Keratinocyte (primary cell): ENCODE measurements around the gene SIPA1L2. TPM values are rescaled to one million over a fixed set of nuclear protein-coding genes. Genes with fewer than 3 reads are reported as not detected.

Source experiments
- DNase-seq: peaks from one replicate; pipeline ENCODE4 v3.0.0-alpha.2; 2011; ENCODE audit warnings: low read depth, missing footprints, low spot score
- FAIRE-seq: peaks from 2 replicates; lab custom pipeline; 2011; peaks lifted over from hg19 to GRCh38; lab: Jason Lieb, UNC
- H2AFZ ChIP-seq: 2 replicates; pipeline ENCODE4 v1.6.0; 2012; ENCODE audit warnings: low read length, control low read depth, inconsistent platforms; ENCODE audit not compliant: control insufficient read depth
- H3K27ac ChIP-seq: 2 replicates; pipeline ENCODE4 v1.5.1; 2011; ENCODE audit warnings: low read length; ENCODE audit not compliant: control insufficient read depth, insufficient read depth
- H3K27me3 ChIP-seq: 3 replicates; pipeline ENCODE4 v1.6.0; 2011; ENCODE audit warnings: low read length; ENCODE audit not compliant: control insufficient read depth, insufficient read depth; ENCODE audit errors: extremely low read depth
- H3K36me3 ChIP-seq, 2 experiments: 2 replicates in 1 of 2; 3 replicates in 1 of 2; pipeline ENCODE4 v1.5.1; 2011; ENCODE audit warnings: low read length in 2 of 2, mild to moderate bottlenecking in 1 of 2; ENCODE audit not compliant: control insufficient read depth in 2 of 2, insufficient read depth in 2 of 2; ENCODE audit errors: extremely low read depth in 1 of 2
- H3K4me1 ChIP-seq: 3 replicates; pipeline ENCODE4 v1.5.1; 2011; ENCODE audit warnings: low read length; ENCODE audit not compliant: control insufficient read depth, insufficient read depth; ENCODE audit errors: extremely low read depth
- H3K4me2 ChIP-seq: 3 replicates; pipeline ENCODE4 v1.6.0; 2011; ENCODE audit warnings: low read depth, low read length; ENCODE audit not compliant: control insufficient read depth, insufficient read depth; ENCODE audit errors: extremely low read depth
- H3K4me3 ChIP-seq, 3 experiments: fragments of 200-600 bp in 1 of 3; sonication (generic) in 1 of 3; 2 replicates in 2 of 3; 3 replicates in 1 of 3; pipeline ENCODE4 v1.5.1; 2011 to 2016; ENCODE audit warnings: low read length in 3 of 3, mild to moderate bottlenecking in 3 of 3, control low read depth in 2 of 3, inconsistent platforms in 1 of 3, low read depth in 1 of 3, mixed read lengths in 1 of 3, mixed run types in 1 of 3, moderate library complexity in 1 of 3; ENCODE audit not compliant: control insufficient read depth in 2 of 3, insufficient read depth in 2 of 3; ENCODE audit errors: extremely low read depth in 1 of 3
- H3K79me2 ChIP-seq: 2 replicates; pipeline ENCODE4 v1.6.0; 2012; ENCODE audit warnings: low read length; ENCODE audit not compliant: control insufficient read depth, insufficient read depth
- H3K9ac ChIP-seq: 3 replicates; pipeline ENCODE4 v1.6.0; 2011; ENCODE audit warnings: low read length; ENCODE audit not compliant: control insufficient read depth, insufficient read depth; ENCODE audit errors: extremely low read depth
- H3K9me1 ChIP-seq: 3 replicates; pipeline ENCODE4 v1.6.0; 2011; ENCODE audit warnings: low read length; ENCODE audit not compliant: control insufficient read depth, insufficient read depth; ENCODE audit errors: extremely low read depth
- H3K9me3 ChIP-seq: 2 replicates; pipeline ENCODE4 v1.5.1; 2012; ENCODE audit warnings: low read depth, low read length; ENCODE audit not compliant: control insufficient read depth
- H4K20me1 ChIP-seq: 3 replicates; pipeline ENCODE4 v1.6.0; 2011; ENCODE audit warnings: low read length; ENCODE audit not compliant: control insufficient read depth, insufficient read depth; ENCODE audit errors: extremely low read depth
- EZH2 ChIP-seq: IDR thresholded peaks from one replicate; pipeline ENCODE4 v1.6.1; 2012; ENCODE audit warnings: inconsistent platforms, mild to moderate bottlenecking, low read length, moderate library complexity
- dilution Hi-C: fragments of 300-500 bp; cut with MboI; formaldehyde crosslinking; loops from one replicate; pipeline ENCODE4 v1.7.0; 2020; ENCODE audit warnings: low sequenced_read_pairs; ENCODE audit not compliant: extremely low pct_ligation_motif_present
- polyA plus RNA-seq, 5 experiments: library from polyadenylated mRNA; depleted of rRNA in 3 of 5; stranded (reverse) in 3 of 5; stranded (forward) in 1 of 5; unstranded in 1 of 5; fragments of >200 nt; gene quantifications; 1 replicate in 1 of 5; 2 replicates in 3 of 5; 3 replicates in 1 of 5; pipeline versions ENCODE4 v1.2.1 to v1.2.3, GENCODE V29; 2011 to 2012; ENCODE audit warnings: missing spikeins in 2 of 5, low read depth in 1 of 5, low replicate concordance in 1 of 5
- TF ChIP-seq, protein P1 (sequence below), 3 experiments: IDR thresholded peaks in 1 of 3; conservative IDR thresholded peaks in 1 of 3; optimal IDR thresholded peaks in 1 of 3; 2 replicates in 2 of 3; 3 replicates in 1 of 3; pipeline versions ENCODE3 to v1.5.1; 2011; ENCODE audit warnings: low read length in 3 of 3, mild to moderate bottlenecking in 3 of 3, moderate library complexity in 2 of 3, control low read depth in 1 of 3, inconsistent platforms in 1 of 3; ENCODE audit not compliant: insufficient read depth in 2 of 3; ENCODE audit errors: extremely low read depth in 1 of 3

Gene SIPA1L2
- polyA plus RNA-seq, 1 donor (not counting 4 experiments of a cell fraction or from before 2014, with no cell fraction given) = 2.1 TPM

DNA sequence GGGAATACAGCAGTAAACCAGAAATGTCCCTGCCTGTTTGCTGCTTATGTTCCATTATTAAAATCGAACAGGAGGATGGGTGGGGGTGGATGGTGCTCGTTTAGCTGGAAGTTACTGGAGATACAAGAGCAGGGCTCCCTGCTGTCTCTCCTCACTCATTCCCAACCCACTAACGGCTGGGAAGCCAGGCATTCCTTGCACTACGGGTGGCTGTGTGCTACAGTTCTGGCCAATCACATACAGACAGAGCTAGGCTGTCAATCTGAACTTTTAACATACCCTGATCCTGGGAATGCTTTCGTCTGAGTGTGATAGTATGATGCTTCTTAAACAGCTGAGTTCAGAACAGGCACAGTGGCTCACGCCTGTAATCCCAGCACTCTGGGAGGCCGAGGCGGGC lies 7.0 kb downstream of the SIPA1L2 start:
- DNase-seq = no peak
- no peaks in the 10 kb centered on the region for H4K20me1 ChIP-seq
- no peak for TF ChIP-seq EZH2
- TF ChIP-seq, protein P1, sequence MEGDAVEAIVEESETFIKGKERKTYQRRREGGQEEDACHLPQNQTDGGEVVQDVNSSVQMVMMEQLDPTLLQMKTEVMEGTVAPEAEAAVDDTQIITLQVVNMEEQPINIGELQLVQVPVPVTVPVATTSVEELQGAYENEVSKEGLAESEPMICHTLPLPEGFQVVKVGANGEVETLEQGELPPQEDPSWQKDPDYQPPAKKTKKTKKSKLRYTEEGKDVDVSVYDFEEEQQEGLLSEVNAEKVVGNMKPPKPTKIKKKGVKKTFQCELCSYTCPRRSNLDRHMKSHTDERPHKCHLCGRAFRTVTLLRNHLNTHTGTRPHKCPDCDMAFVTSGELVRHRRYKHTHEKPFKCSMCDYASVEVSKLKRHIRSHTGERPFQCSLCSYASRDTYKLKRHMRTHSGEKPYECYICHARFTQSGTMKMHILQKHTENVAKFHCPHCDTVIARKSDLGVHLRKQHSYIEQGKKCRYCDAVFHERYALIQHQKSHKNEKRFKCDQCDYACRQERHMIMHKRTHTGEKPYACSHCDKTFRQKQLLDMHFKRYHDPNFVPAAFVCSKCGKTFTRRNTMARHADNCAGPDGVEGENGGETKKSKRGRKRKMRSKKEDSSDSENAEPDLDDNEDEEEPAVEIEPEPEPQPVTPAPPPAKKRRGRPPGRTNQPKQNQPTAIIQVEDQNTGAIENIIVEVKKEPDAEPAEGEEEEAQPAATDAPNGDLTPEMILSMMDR (optimal IDR thresholded peaks at IDR 0.05 in 1 of 3, IDR thresholded peaks at IDR 0.05 in 1 of 3, conservative IDR thresholded peaks at IDR 0.05 in 1 of 3; ENCODE audit: extremely low read depth in 1 of 3, insufficient read depth in 2 of 3, low read length in 3 of 3) = no peak
- no peak for FAIRE-seq
- dilution Hi-C loops = no loop called here
- no peak overlapping the region for H3K4me2 ChIP-seq
- H3K9ac ChIP-seq = no peak overlapping the region
- no peaks in the 10 kb centered on the region for H3K36me3 ChIP-seq
- no peaks in the 10 kb centered on the region for H3K9me3 ChIP-seq
- no peak overlapping the region for H3K4me3 ChIP-seq
- H3K79me2 ChIP-seq = no peaks in the 10 kb centered on the region
- no peak overlapping the region for H2AFZ ChIP-seq
- H3K9me1 ChIP-seq = no peaks in the 10 kb centered on the region
- H3K4me1 ChIP-seq = peaks cover 5% of the 10 kb centered on the region
- no peaks in the 10 kb centered on the region for H3K27me3 ChIP-seq
- H3K27ac ChIP-seq = no peak overlapping the region

DNA sequence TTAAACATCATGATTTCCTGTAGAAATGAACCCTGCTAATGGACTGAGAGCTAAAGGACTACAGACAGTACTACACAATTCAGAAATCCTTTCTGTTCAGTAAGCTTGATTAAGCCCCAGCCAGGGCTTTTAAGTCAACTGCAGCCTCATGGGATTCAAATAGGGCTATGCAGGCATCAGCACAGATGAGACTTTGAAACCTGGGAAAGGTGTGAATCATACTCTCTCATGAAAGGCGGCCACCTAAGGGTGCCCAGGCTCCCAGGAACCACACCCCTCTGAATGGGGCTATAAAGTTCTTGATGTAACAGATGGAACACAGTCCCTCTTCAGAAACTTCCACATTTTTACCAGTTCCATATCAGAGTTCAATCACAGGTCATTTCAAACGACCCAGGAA lies 7.6 kb downstream of the SIPA1L2 start:
- H3K9ac ChIP-seq = no peak overlapping the region
- H3K4me3 ChIP-seq = no peak overlapping the region
- peaks cover 5% of the 10 kb centered on the region for H3K4me1 ChIP-seq
- no peaks in the 10 kb centered on the region for H3K79me2 ChIP-seq
- no peaks in the 10 kb centered on the region for H3K36me3 ChIP-seq
- no peaks in the 10 kb centered on the region for H3K9me1 ChIP-seq
- H4K20me1 ChIP-seq = no peaks in the 10 kb centered on the region
- no peak for FAIRE-seq
- H3K4me2 ChIP-seq = no peak overlapping the region
- H3K27ac ChIP-seq = no peak overlapping the region
- DNase-seq = no peak
- dilution Hi-C loops = no loop called here
- no peaks in the 10 kb centered on the region for H3K27me3 ChIP-seq
- H3K9me3 ChIP-seq = no peaks in the 10 kb centered on the region
- H2AFZ ChIP-seq = no peak overlapping the region
- TF ChIP-seq, protein P1 (optimal IDR thresholded peaks at IDR 0.05 in 1 of 3, IDR thresholded peaks at IDR 0.05 in 1 of 3, conservative IDR thresholded peaks at IDR 0.05 in 1 of 3; ENCODE audit: extremely low read depth in 1 of 3, insufficient read depth in 2 of 3, low read length in 3 of 3) = no peak
